Measurements from ENCODE around the gene NRG2.

NRG2 gene

DNA sequence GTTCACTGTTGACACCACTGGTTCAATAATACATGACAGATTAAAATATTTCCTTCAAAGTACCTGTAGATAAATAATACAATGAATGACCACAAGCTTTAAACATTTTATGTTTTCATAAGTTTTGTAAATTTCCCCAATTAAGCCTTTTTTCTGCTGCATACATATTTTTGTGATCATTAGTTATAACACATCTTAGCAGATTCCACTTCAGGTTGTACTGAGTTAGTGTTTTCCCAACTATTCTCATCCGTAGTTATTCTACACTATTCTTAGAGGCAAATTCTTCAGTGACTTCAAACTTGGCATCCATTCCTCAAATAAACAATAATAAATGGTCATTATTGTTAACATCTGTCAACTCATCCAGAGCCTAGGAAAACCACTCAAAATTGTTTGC is 100.9 kb downstream of the NRG2 start:
- no peaks in the 10 kb centered on the region for H3K27me3 ChIP-seq (ENCODE audit: insufficient read depth, low read length, poor library complexity)

DNA sequence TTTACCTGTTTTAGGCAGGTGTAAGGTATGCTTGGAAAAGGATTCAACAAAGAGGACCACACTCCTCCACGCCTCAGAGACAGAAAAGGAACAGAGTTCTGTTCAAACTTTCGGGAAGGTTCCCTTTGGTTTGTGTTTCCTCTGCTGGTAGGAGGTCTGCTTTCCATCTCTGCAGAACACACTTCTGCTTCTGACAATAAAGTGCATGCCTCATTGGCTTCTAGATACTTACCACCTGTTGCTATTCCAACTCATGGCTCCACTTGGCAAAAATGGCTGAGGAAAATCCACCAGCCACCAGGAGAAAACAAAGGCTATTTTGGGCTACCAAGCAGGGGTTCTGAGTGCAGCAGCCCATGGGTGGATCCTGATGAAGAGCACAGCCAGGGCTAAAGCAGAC is 112.7 kb downstream of the NRG2 start:
- H2BK15ac ChIP-seq (replicated peaks; ENCODE audit: low read depth): no peak overlapping the region
- H3K27ac ChIP-seq (ENCODE audit: low read depth, low read length): no peak overlapping the region
- no peak overlapping the region for H2AK5ac ChIP-seq (ENCODE audit: low read length)
- no peak overlapping the region for H3K56ac ChIP-seq (ENCODE audit: low read length)
- H3K4ac ChIP-seq (ENCODE audit: low read depth, low read length): no peak overlapping the region
- no peak overlapping the region for H2BK120ac ChIP-seq (ENCODE audit: low read depth, low read length)
- no peaks in the 10 kb centered on the region for H3K36me3 ChIP-seq (ENCODE audit: control insufficient read depth, insufficient read depth, low read length)
- DNase-seq: no peak
- H3K4me2 ChIP-seq (ENCODE audit: low read length): no peak overlapping the region
- no peaks in the 10 kb centered on the region for H3K27me3 ChIP-seq (ENCODE audit: insufficient read depth, low read length, poor library complexity)
- H3K79me1 ChIP-seq (ENCODE audit: low read length): no peaks in the 10 kb centered on the region
- H4K8ac ChIP-seq (ENCODE audit: low read depth, low read length): no peak overlapping the region
- H3K23ac ChIP-seq (ENCODE audit: low read length): no peak overlapping the region
- H3K79me2 ChIP-seq (ENCODE audit: control insufficient read depth, insufficient read depth, low read length): no peaks in the 10 kb centered on the region
- no peak overlapping the region for H3K4me3 ChIP-seq (ENCODE audit: low read length)
- WGBS (ENCODE audit: extremely low coverage, insufficient coverage, low lambda C conversion rate): no CpG with 5 or more reads among the region's 2 CpGs
- H3K9ac ChIP-seq (ENCODE audit: low read length): no peak overlapping the region
- no peak overlapping the region for H2BK5ac ChIP-seq (ENCODE audit: low read length)
- no peak overlapping the region for H4K5ac ChIP-seq (ENCODE audit: low read length)
- no peak overlapping the region for H3K18ac ChIP-seq (ENCODE audit: low read length)
- no peaks in the 10 kb centered on the region for H3K4me1 ChIP-seq (ENCODE audit: control insufficient read depth, low read depth, low read length)

More for the DNA sequence above, 100.9 kb downstream of the NRG2 start:
- no peaks in the 10 kb centered on the region for H3K79me1 ChIP-seq (ENCODE audit: low read length)
- no peak overlapping the region for H3K27ac ChIP-seq (ENCODE audit: low read depth, low read length)
- H3K36me3 ChIP-seq (ENCODE audit: control insufficient read depth, insufficient read depth, low read length): no peaks in the 10 kb centered on the region
- H2BK5ac ChIP-seq (ENCODE audit: low read length): no peak overlapping the region
- no peak overlapping the region for H3K4ac ChIP-seq (ENCODE audit: low read depth, low read length)
- H3K9ac ChIP-seq (ENCODE audit: low read length): no peak overlapping the region
- H4K5ac ChIP-seq (ENCODE audit: low read length): no peak overlapping the region
- H3K4me3 ChIP-seq (ENCODE audit: low read length): no peak overlapping the region
- no peak for DNase-seq
- no peak overlapping the region for H2BK15ac ChIP-seq (replicated peaks; ENCODE audit: low read depth)
- H3K23ac ChIP-seq (ENCODE audit: low read length): no peak overlapping the region
- H2BK120ac ChIP-seq (ENCODE audit: low read depth, low read length): no peak overlapping the region
- no peak overlapping the region for H3K18ac ChIP-seq (ENCODE audit: low read length)
- H2AK5ac ChIP-seq (ENCODE audit: low read length): no peak overlapping the region
- no CpG with 5 or more reads among the region's 1 CpG for WGBS (ENCODE audit: extremely low coverage, insufficient coverage, low lambda C conversion rate)
- no peaks in the 10 kb centered on the region for H3K4me1 ChIP-seq (ENCODE audit: control insufficient read depth, low read depth, low read length)
- no peaks in the 10 kb centered on the region for H3K79me2 ChIP-seq (ENCODE audit: control insufficient read depth, insufficient read depth, low read length)
- no peak overlapping the region for H3K56ac ChIP-seq (ENCODE audit: low read length)
- H3K4me2 ChIP-seq (ENCODE audit: low read length): no peak overlapping the region
- no peak overlapping the region for H4K8ac ChIP-seq (ENCODE audit: low read depth, low read length)

DNA sequence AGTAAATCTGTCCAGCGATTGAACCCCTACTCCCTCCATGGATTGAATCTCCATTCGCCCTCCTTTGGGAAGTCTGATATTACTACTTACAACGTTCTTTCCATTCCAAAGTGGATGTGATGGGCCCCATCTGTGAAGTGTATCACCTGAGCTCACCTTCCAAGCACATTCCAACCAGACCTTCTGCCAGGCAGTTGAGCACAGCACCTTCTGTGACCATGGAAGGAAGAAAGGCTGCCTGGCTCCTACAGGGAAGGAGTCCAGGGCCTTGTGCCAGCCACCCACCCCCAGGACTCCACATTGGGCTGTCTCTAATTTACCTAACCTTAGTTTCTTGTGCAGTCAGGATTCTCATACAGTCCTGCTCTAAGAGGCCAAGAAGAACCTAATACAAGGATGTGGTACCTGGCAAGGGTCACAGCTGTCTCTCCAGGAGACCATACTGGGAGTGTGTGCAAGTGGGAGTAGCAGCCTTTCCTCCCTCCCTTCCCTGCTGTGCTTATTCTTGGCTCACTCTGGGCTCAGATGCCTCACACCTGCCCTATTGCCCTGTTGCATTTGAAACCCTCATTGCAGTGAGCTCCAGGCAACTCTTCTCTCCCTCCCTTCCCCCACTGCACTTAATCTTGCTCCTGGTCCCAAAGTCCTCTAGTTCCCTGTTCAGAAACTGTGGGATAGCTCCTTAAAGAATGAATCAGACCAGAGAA is 116.1 kb downstream of the NRG2 start:
- H3K27ac ChIP-seq (ENCODE audit: low read depth, low read length): no peak overlapping the region
- H3K4me2 ChIP-seq (ENCODE audit: low read length): no peak overlapping the region
- no peak overlapping the region for H2AK5ac ChIP-seq (ENCODE audit: low read length)
- no peak overlapping the region for H3K56ac ChIP-seq (ENCODE audit: low read length)
- H3K36me3 ChIP-seq (ENCODE audit: control insufficient read depth, insufficient read depth, low read length): no peaks in the 10 kb centered on the region
- WGBS (ENCODE audit: extremely low coverage, insufficient coverage, low lambda C conversion rate): no CpG with 5 or more reads among the region's 3 CpGs
- no peak overlapping the region for H4K5ac ChIP-seq (ENCODE audit: low read length)
- no peak overlapping the region for H2BK15ac ChIP-seq (replicated peaks; ENCODE audit: low read depth)
- no peaks in the 10 kb centered on the region for H3K79me1 ChIP-seq (ENCODE audit: low read length)
- no peak overlapping the region for H3K23ac ChIP-seq (ENCODE audit: low read length)
- H3K18ac ChIP-seq (ENCODE audit: low read length): no peak overlapping the region
- no peaks in the 10 kb centered on the region for H3K27me3 ChIP-seq (ENCODE audit: insufficient read depth, low read length, poor library complexity)
- no peaks in the 10 kb centered on the region for H3K4me1 ChIP-seq (ENCODE audit: control insufficient read depth, low read depth, low read length)
- H2BK5ac ChIP-seq (ENCODE audit: low read length): no peak overlapping the region
- no peak for DNase-seq
- H3K9ac ChIP-seq (ENCODE audit: low read length): no peak overlapping the region
- H3K79me2 ChIP-seq (ENCODE audit: control insufficient read depth, insufficient read depth, low read length): no peaks in the 10 kb centered on the region
- no peak overlapping the region for H3K4me3 ChIP-seq (ENCODE audit: low read length)
- no peak overlapping the region for H2BK120ac ChIP-seq (ENCODE audit: low read depth, low read length)
- H4K8ac ChIP-seq (ENCODE audit: low read depth, low read length): no peak overlapping the region
- no peak overlapping the region for H3K4ac ChIP-seq (ENCODE audit: low read depth, low read length)

GRCh38 chr5:139925650-139926640 is 117.2 kb downstream of the NRG2 start:
- Histone ChIP-seq H4K8ac (ENCODE audit: low read depth, low read length) (no peak overlapping the region), H3K27ac (ENCODE audit: low read depth, low read length) (no peak overlapping the region), H3K23ac (ENCODE audit: low read length) (no peak overlapping the region), H2AK5ac (ENCODE audit: low read length) (no peak overlapping the region), H3K4me3 (ENCODE audit: low read length) (no peak overlapping the region), H3K4ac (ENCODE audit: low read depth, low read length) (no peak overlapping the region), H3K27me3 (ENCODE audit: insufficient read depth, low read length, poor library complexity) (no peaks in the 10 kb centered on the region), H3K56ac (ENCODE audit: low read length) (no peak overlapping the region), H3K9ac (ENCODE audit: low read length) (no peak overlapping the region), H3K4me2 (ENCODE audit: low read length) (no peak overlapping the region), H3K36me3 (ENCODE audit: control insufficient read depth, insufficient read depth, low read length) (no peaks in the 10 kb centered on the region), H2BK5ac (ENCODE audit: low read length) (no peak overlapping the region), H4K5ac (ENCODE audit: low read length) (no peak overlapping the region), H2BK15ac (replicated peaks; ENCODE audit: low read depth) (no peak overlapping the region), H3K18ac (ENCODE audit: low read length) (no peak overlapping the region), H2BK120ac (ENCODE audit: low read depth, low read length) (no peak overlapping the region), H3K79me1 (ENCODE audit: low read length) (no peaks in the 10 kb centered on the region), H3K79me2 (ENCODE audit: control insufficient read depth, insufficient read depth, low read length) (no peaks in the 10 kb centered on the region), H3K4me1 (ENCODE audit: control insufficient read depth, low read depth, low read length) (no peaks in the 10 kb centered on the region)
- no CpG with 5 or more reads among the region's 9 CpGs for WGBS (ENCODE audit: extremely low coverage, insufficient coverage, low lambda C conversion rate)
- DNase-seq: no peak

DNA sequence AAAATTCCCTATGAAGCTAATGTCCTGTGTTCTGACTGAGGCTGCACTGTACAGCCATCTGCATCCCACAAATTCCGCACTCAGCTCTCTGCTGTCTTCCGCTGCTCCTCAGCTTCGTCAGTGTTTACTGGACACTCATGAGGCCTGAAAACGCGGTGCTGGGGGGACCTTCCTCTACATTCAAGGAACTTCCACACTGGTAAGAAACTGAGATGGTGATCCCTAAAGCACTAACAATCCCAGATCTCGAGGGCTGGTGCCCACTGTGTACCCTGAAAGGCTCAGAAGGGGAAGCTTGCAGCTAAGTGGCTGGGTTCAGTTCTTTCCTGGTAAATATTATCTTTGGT is 117.9 kb downstream of the NRG2 start:
- no peak overlapping the region for H3K56ac ChIP-seq (ENCODE audit: low read length)
- H3K27ac ChIP-seq (ENCODE audit: low read depth, low read length): no peak overlapping the region
- no CpG with 5 or more reads among the region's 6 CpGs for WGBS (ENCODE audit: extremely low coverage, insufficient coverage, low lambda C conversion rate)
- no peak overlapping the region for H4K5ac ChIP-seq (ENCODE audit: low read length)
- no peak overlapping the region for H2BK5ac ChIP-seq (ENCODE audit: low read length)
- DNase-seq: no peak
- no peaks in the 10 kb centered on the region for H3K79me1 ChIP-seq (ENCODE audit: low read length)
- no peak overlapping the region for H3K4me2 ChIP-seq (ENCODE audit: low read length)
- H2BK15ac ChIP-seq (replicated peaks; ENCODE audit: low read depth): no peak overlapping the region
- no peak overlapping the region for H4K8ac ChIP-seq (ENCODE audit: low read depth, low read length)
- no peaks in the 10 kb centered on the region for H3K4me1 ChIP-seq (ENCODE audit: control insufficient read depth, low read depth, low read length)
- H3K18ac ChIP-seq (ENCODE audit: low read length): no peak overlapping the region
- no peak overlapping the region for H2AK5ac ChIP-seq (ENCODE audit: low read length)
- no peaks in the 10 kb centered on the region for H3K36me3 ChIP-seq (ENCODE audit: control insufficient read depth, insufficient read depth, low read length)
- H3K4ac ChIP-seq (ENCODE audit: low read depth, low read length): no peak overlapping the region
- H3K9ac ChIP-seq (ENCODE audit: low read length): no peak overlapping the region
- no peaks in the 10 kb centered on the region for H3K79me2 ChIP-seq (ENCODE audit: control insufficient read depth, insufficient read depth, low read length)
- no peak overlapping the region for H2BK120ac ChIP-seq (ENCODE audit: low read depth, low read length)
- H3K4me3 ChIP-seq (ENCODE audit: low read length): no peak overlapping the region
- H3K27me3 ChIP-seq (ENCODE audit: insufficient read depth, low read length, poor library complexity): no peaks in the 10 kb centered on the region
- no peak overlapping the region for H3K23ac ChIP-seq (ENCODE audit: low read length)

Data from mesendoderm (in vitro differentiated cells).